Stimulated activated CD4-positive, alpha-beta T cell treated with anti-CD3 and anti-CD28 coated beads, Interleukin-15, amount 100 ng/mL, for 24 hours (primary cell): Measurements from ENCODE around the gene BCAM.

Experiments used
- DNase-seq: peaks from one replicate; pipeline ENCODE4 v3.0.0-alpha.2; 2020

The BCAM gene

GRCh38 chr19:44794610-44795009 lies 14.3 kb upstream of the BCAM start:
- DNase-seq = no peak

- no peak for DNase-seq
Measured at GRCh38 chr19:44795398-44795987, 13.4 kb upstream of the BCAM start.

- no peak for DNase-seq
Measured at GRCh38 chr19:44796701-44797115, 12.2 kb upstream of the BCAM start.

- no peak for DNase-seq
Measured at GRCh38 chr19:44799627-44800346, 9.1 kb upstream of the BCAM start.

- DNase-seq = peak; percentile 89
Measured at GRCh38 chr19:44800461-44800860, 8.4 kb upstream of the BCAM start.

GRCh38 chr19:44803442-44804428 lies 5.2 kb upstream of the BCAM start:
- DNase-seq = no peak

- DNase-seq = no peak
Measured at GRCh38 chr19:44806291-44806690, 2.6 kb upstream of the BCAM start.

- DNase-seq = no peak
Measured at GRCh38 chr19:44807162-44807561, 1.7 kb upstream of the BCAM start.

- no peak for DNase-seq
Measured at GRCh38 chr19:44807652-44808462, 1.0 kb upstream of the BCAM start.

GRCh38 chr19:44809577-44810233 lies 802 bp downstream of the BCAM start:
- DNase-seq = no peak

- no peak for DNase-seq
Measured at GRCh38 chr19:44810234-44811121, 1.6 kb downstream of the BCAM start.

- no peak for DNase-seq
Measured at GRCh38 chr19:44811122-44811419, 2.2 kb downstream of the BCAM start.

GRCh38 chr19:44812142-44812718 lies 3.3 kb downstream of the BCAM start:
- DNase-seq = no peak

GRCh38 chr19:44813070-44813840 lies 4.4 kb downstream of the BCAM start:
- DNase-seq = no peak

- no peak for DNase-seq
Measured at GRCh38 chr19:44813841-44814470, 5.1 kb downstream of the BCAM start.

GRCh38 chr19:44814517-44814916 lies 5.6 kb downstream of the BCAM start:
- no peak for DNase-seq

GRCh38 chr19:44816301-44816700 lies 7.4 kb downstream of the BCAM start:
- no peak for DNase-seq

- no peak for DNase-seq
Measured at GRCh38 chr19:44817725-44818465, 9.0 kb downstream of the BCAM start.
